ENCODE results near the gene SERTAD2.

SERTAD2 gene

GRCh38 chr2:64646007-64646880 is 7.5 kb downstream of the SERTAD2 start:
- peak; percentile 65 for DNase-seq

- peak; percentile 57 for DNase-seq
Measured at GRCh38 chr2:64644458-64645382, 9.0 kb downstream of the SERTAD2 start.

- no peak for DNase-seq
Measured at GRCh38 chr2:64643838-64644457, 9.8 kb downstream of the SERTAD2 start.

- no peak for DNase-seq
Measured at GRCh38 chr2:64641599-64641998, 12.1 kb downstream of the SERTAD2 start.

GRCh38 chr2:64640153-64641044 is 13.3 kb downstream of the SERTAD2 start:
- DNase-seq: no peak

- no peak for DNase-seq
Measured at GRCh38 chr2:64639691-64640090, 14.0 kb downstream of the SERTAD2 start.

- DNase-seq: no peak
Measured at GRCh38 chr2:64638502-64639120, 15.1 kb downstream of the SERTAD2 start.

GRCh38 chr2:64637931-64638330 is 15.8 kb downstream of the SERTAD2 start:
- DNase-seq: no peak

- DNase-seq: no peak
Measured at GRCh38 chr2:64637000-64637635, 16.6 kb downstream of the SERTAD2 start.

GRCh38 chr2:64635976-64636911 is 17.5 kb downstream of the SERTAD2 start:
- DNase-seq: no peak

GRCh38 chr2:64634345-64635267 is 19.1 kb downstream of the SERTAD2 start:
- no peak for DNase-seq

- no peak for DNase-seq
Measured at GRCh38 chr2:64632835-64633819, 20.6 kb downstream of the SERTAD2 start.

GRCh38 chr2:64631771-64632170 is 21.9 kb downstream of the SERTAD2 start:
- DNase-seq: no peak

- no peak for DNase-seq
Measured at GRCh38 chr2:64630752-64631151, 23.0 kb downstream of the SERTAD2 start.

- no peak for DNase-seq
Measured at GRCh38 chr2:64629875-64630274, 23.8 kb downstream of the SERTAD2 start.

GRCh38 chr2:64629329-64629781 is 24.4 kb downstream of the SERTAD2 start:
- no peak for DNase-seq

Measured in NCI-H1694 treated with DMSO at 0.1 percent for 48 hours (cell line).